Measurements from ENCODE around the gene OSBPL2. TPM values are rescaled to one million over a fixed set of nuclear protein-coding genes. Genes with fewer than 3 reads are reported as not detected.

OSBPL2 gene
- total and polyA plus RNA-seq, 2 donors (not counting 3 experiments of a cell fraction or from before 2014, with no cell fraction given) = 13.1 to 33.0 TPM

GRCh38 chr20:62285722-62286121, 47.4 kb downstream of the OSBPL2 start:
- peaks cover 5 to 21% of the 10 kb centered on the region in 2 experiments for H3K36me3 ChIP-seq (ENCODE audit: control insufficient read depth in 2 of 2, extremely low read depth in 1 of 2, insufficient read depth in 2 of 2, low read length in 2 of 2)
- no TSS peak for BruUV-seq (replicated peaks)
- POLR2A ChIA-PET = no interaction called here
- CTCF ChIA-PET = interaction anchor here (0.9 to 2.2 kb wide), 5 partner anchors 10 to 275 kb away, joined by 3 to 10 read pairs (median 5); no protein-coding TSS in a partner anchor
- peak overlapping the region; percentile 91 for H3K27ac ChIP-seq (ENCODE audit: insufficient read depth, low read depth, low read length)
- TF ChIP-seq MYC (IDR thresholded peaks at IDR 0.05; ENCODE audit: low read depth, low read length) (no peak), POLR2AphosphoS5 (IDR thresholded peaks at IDR 0.05; ENCODE audit: insufficient read depth, low read depth, low read length) (peak; percentile 92), JUN (IDR thresholded peaks at IDR 0.05; ENCODE audit: borderline replicate concordance, insufficient read depth, insufficient read length, low read depth) (peak; percentile 50), GATA2 (IDR thresholded peaks at IDR 0.05; ENCODE audit: insufficient read depth, insufficient read length, low read depth, low read length) (no peak), POLR2A (IDR thresholded peaks at IDR 0.05; ENCODE audit: low read depth, low read length) (peak; percentile 89), CTCF (IDR thresholded peaks at IDR 0.05; ENCODE audit: extremely low read depth in 1 of 2, insufficient read depth in 1 of 2, low read depth in 1 of 2, low read length in 2 of 2) (no peak), MAX (IDR thresholded peaks at IDR 0.05; ENCODE audit: insufficient read depth, insufficient read length) (peak; percentile 69), FOS (IDR thresholded peaks at IDR 0.05; ENCODE audit: borderline replicate concordance, insufficient read depth, low read length) (no peak), EZH2 (IDR thresholded peaks at IDR 0.05; ENCODE audit: borderline replicate concordance, low read depth, low read length, severe bottlenecking) (no peak)
- peaks cover 19% of the 10 kb centered on the region for H3K4me1 ChIP-seq (ENCODE audit: control insufficient read depth, extremely low read depth, insufficient read depth, low read length)
- no peak overlapping the region for H2AFZ ChIP-seq (ENCODE audit: low read depth, low read length)
- no peak overlapping the region for H3K4me3 ChIP-seq (replicated peaks in 1 of 3; ENCODE audit: insufficient read depth in 1 of 3, low read depth in 1 of 3, low read length in 3 of 3)
- H3K79me2 ChIP-seq (ENCODE audit: control insufficient read depth, insufficient read depth, low read length) = no peaks in the 10 kb centered on the region
- H3K9ac ChIP-seq (replicated peaks; ENCODE audit: extremely low read depth, insufficient read depth, low read length) = peak overlapping the region; percentile 42
- no peaks in the 10 kb centered on the region for H3K9me1 ChIP-seq (replicated peaks; ENCODE audit: control insufficient read depth, extremely low read depth, insufficient read depth, low read length)
- no peaks in the 10 kb centered on the region for H3K27me3 ChIP-seq (ENCODE audit: control insufficient read depth in 2 of 2, insufficient read depth in 2 of 2, low read length in 2 of 2)
- H4K20me1 ChIP-seq (replicated peaks; ENCODE audit: control insufficient read depth, extremely low read depth, insufficient read depth, low read length) = no peaks in the 10 kb centered on the region
- H3K4me2 ChIP-seq (ENCODE audit: insufficient read depth, low read length) = no peak overlapping the region
- peak; percentile 98 for DNase-seq (ENCODE audit: low read depth, low spot score)
- peak; percentile 98 for FAIRE-seq
- intact Hi-C loops (cut with micrococcal nuclease) (loop anchor here (2.0 to 5.0 kb wide), 2 partner anchors 47 to 83 kb away; partner anchors contain the start of gene OSBPL2), dilution Hi-C loops (cut with MboI; ENCODE audit: extremely low pct_ligation_motif_present, low sequenced_read_pairs) (no loop called here)
- H3K9me3 ChIP-seq (replicated peaks; ENCODE audit: control insufficient read depth, insufficient read depth, low read length) = no peaks in the 10 kb centered on the region

Data from endothelial cell of umbilical vein (primary cell).